ENCODE measurements around the gene PCDH9. TPM values are rescaled to one million over a fixed set of nuclear protein-coding genes. Genes with fewer than 3 reads are reported as not detected.

The PCDH9 gene
- total and polyA plus RNA-seq, 11 donors, result 3.0 to 39.6 (median 21.6) TPM

DNA sequence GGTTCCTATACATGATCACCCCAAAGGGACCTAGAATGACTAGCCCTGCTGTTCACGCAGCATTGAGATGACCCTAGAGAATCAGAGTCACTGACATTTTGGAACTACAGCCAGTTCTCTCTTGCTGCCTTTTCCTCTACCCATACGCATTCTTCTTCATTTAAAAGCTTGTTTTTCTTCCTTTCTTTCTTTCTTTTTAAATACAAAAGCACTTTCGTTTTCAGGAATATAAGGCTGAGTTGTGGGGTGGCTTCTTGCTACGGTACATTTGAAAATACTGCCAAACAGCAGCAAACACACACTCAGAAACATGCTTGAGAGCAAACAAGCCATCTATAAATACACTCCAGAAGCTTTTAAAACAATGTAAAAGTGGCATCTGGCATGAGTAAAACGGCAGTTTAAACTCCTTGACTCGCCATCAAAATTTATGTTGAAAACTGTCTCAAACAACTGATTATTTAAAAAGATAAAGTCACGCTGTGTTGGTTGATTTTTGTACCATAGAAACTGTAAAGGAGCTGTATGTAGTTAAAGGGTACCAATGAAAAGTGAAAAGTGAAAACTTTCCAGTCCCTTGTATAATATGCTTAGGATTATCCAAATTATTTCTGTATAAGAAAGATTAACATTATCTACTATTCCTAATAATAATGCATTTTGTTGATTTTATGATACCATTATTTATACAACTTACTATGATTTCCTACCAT lies 95.6 kb downstream of the PCDH9 start:
- intact Hi-C loops (cut with DNase I), result loop anchor here in 4 of 10 donors (5.0 to 10.0 kb wide), 4 partner anchors 37 to 98 kb away; partner anchors contain the start of gene PCDH9 (in 1 of the 4)
- ATAC-seq (peak in 2 of 4 donors; percentile 58 to 72), DNase-seq (no peak)
- Histone ChIP-seq H3K4me3 (peak overlapping the region in 9 of 12 donors; percentile 15 to 48 (median 34)), H3K9me3 (no peaks in the 10 kb centered on the region), H3K4me1 (peaks cover 0 to 30% (median 12%) of the 10 kb centered on the region in 12 donors), H3K27ac (peak overlapping the region; percentile 47 to 79 (median 71)), H3K27me3 (no peaks in the 10 kb centered on the region), H3K36me3 (no peaks in the 10 kb centered on the region)
- WGBS, 4 donors, result 13 to 17% (median 16%) methylated on average over 7 of the region's 7 CpGs
- no peak for TF ChIP-seq POLR2A (IDR thresholded peaks at IDR 0.05)
- TF ChIP-seq, protein P1, sequence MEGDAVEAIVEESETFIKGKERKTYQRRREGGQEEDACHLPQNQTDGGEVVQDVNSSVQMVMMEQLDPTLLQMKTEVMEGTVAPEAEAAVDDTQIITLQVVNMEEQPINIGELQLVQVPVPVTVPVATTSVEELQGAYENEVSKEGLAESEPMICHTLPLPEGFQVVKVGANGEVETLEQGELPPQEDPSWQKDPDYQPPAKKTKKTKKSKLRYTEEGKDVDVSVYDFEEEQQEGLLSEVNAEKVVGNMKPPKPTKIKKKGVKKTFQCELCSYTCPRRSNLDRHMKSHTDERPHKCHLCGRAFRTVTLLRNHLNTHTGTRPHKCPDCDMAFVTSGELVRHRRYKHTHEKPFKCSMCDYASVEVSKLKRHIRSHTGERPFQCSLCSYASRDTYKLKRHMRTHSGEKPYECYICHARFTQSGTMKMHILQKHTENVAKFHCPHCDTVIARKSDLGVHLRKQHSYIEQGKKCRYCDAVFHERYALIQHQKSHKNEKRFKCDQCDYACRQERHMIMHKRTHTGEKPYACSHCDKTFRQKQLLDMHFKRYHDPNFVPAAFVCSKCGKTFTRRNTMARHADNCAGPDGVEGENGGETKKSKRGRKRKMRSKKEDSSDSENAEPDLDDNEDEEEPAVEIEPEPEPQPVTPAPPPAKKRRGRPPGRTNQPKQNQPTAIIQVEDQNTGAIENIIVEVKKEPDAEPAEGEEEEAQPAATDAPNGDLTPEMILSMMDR (IDR thresholded peaks at IDR 0.05), result no peak

DNA sequence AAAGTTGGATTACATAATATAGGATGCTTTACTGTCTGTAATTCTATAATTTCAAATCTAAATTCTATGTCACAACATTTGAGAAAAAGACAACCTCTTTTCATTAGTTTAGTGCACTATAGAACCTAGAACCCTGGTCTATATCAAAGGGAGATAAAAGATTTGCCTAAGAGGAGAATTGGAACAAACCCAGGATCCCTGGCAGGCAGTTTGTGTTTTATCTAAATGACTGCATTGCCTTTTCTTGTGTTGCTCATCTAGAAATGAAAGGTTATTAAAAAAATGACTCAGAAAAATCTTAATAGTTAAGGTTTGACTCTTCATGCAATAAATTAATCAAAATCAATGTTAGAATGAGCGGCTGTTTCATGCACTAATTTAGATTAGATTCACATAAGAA lies 96.7 kb downstream of the PCDH9 start:
- no peak for DNase-seq
- Histone ChIP-seq H3K4me3 (no peak overlapping the region), H3K9me3 (no peaks in the 10 kb centered on the region), H3K36me3 (no peaks in the 10 kb centered on the region), H3K27me3 (no peaks in the 10 kb centered on the region), H3K27ac (peak overlapping the region in 6 of 12 donors; percentile 61 to 79 (median 75)), H3K4me1 (peaks cover 0 to 30% (median 12%) of the 10 kb centered on the region in 12 donors)
- no peak for ATAC-seq
- intact Hi-C loops (cut with DNase I), result loop anchor here in 4 of 10 donors (5.0 to 10.0 kb wide), 4 partner anchors 36 to 99 kb away; partner anchors contain the start of gene PCDH9 (in 1 of the 4)
- 92 to 100% (median 98%) methylated on average over 1 of the region's 1 CpG for WGBS, 4 donors
- no peak for TF ChIP-seq POLR2A (IDR thresholded peaks at IDR 0.05)
- TF ChIP-seq, protein P1 (IDR thresholded peaks at IDR 0.05), result no peak

DNA sequence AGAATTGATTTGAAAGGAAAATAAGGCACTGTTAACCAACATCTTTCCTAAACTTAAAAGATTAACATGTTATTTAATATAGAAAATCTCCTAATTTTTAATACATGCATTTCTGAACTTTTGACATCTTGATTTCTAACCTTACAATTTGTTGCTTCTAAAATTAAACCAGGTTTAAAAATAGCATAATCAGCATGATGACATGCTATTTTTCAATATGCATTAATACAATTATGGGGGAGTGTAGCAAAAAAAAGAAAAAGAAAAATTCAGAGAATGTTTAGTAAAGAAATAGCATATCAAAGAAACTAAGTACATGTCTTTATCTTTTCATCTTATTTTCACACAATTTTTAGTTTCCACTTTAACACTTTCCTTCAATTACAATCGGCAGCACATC lies 98.7 kb downstream of the PCDH9 start:
- peak overlapping the region in 1 of 12 donors; percentile 27 for H3K27ac ChIP-seq
- peaks cover 0 to 25% (median 11%) of the 10 kb centered on the region in 12 donors for H3K4me1 ChIP-seq
- no peak overlapping the region for H3K4me3 ChIP-seq
- TF ChIP-seq, protein P1 (IDR thresholded peaks at IDR 0.05), result no peak
- no peak for TF ChIP-seq POLR2A (IDR thresholded peaks at IDR 0.05)
- no peaks in the 10 kb centered on the region for H3K27me3 ChIP-seq
- no peaks in the 10 kb centered on the region for H3K9me3 ChIP-seq
- WGBS, 4 donors, result 87 to 100% (median 94%) methylated on average over 1 of the region's 1 CpG
- intact Hi-C loops (cut with DNase I), result loop anchor here in 4 of 10 donors (5.0 to 10.0 kb wide), 4 partner anchors 34 to 101 kb away; partner anchors contain the start of gene PCDH9 (in 1 of the 4)
- DNase-seq (no peak), ATAC-seq (no peak)
- H3K36me3 ChIP-seq, result no peaks in the 10 kb centered on the region

DNA sequence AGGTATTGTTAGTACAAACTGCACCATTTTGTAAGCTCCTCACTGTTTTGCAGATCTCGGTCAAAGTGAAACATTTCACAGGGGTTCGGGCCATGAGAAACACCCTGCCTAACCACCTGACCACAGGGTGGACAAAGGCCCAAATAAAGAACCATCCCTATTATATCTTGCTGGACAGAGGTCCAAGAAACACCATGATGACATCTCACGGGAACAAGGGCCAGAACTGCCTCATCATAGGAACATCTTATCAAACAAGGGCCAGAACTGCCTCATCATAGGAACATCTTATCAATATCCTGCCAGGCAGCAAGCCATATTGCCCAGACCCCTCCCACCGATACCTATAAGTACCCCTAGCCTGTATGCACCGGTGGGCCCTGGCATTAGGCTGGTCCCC lies 99.7 kb downstream of the PCDH9 start:
- peak overlapping the region in 1 of 12 donors; percentile 27 for H3K27ac ChIP-seq
- ATAC-seq, result peak; percentile 17 to 82 (median 30)
- TF ChIP-seq POLR2A (IDR thresholded peaks at IDR 0.05), result no peak
- TF ChIP-seq, protein P1 (IDR thresholded peaks at IDR 0.05), result no peak

More for the DNA sequence above, 99.7 kb downstream of the PCDH9 start:
- whole genome bisulfite sequencing, 4 donors, result 55 to 72% (median 62%) methylated on average over 4 to 5 of the region's 5 CpGs
- DNase-seq, result peak in 1 of 5 donors; percentile 26
- Histone ChIP-seq H3K9me3 (no peaks in the 10 kb centered on the region), H3K27me3 (no peaks in the 10 kb centered on the region), H3K36me3 (no peaks in the 10 kb centered on the region), H3K4me3 (no peak overlapping the region), H3K4me1 (peaks cover 0 to 25% (median 8%) of the 10 kb centered on the region in 12 donors)
- intact Hi-C loops (cut with DNase I), result loop anchor here in 4 of 10 donors (5.0 to 10.0 kb wide), 4 partner anchors 33 to 102 kb away; partner anchors contain the start of gene PCDH9 (in 1 of the 4)

All from heart left ventricle (tissue), 16 donors.